LHCN-M2 (cell line): Measurements from ENCODE around the gene RASAL1. TPM values are rescaled to one million over a fixed set of nuclear protein-coding genes. Genes with fewer than 3 reads are reported as not detected.

Source experiments
- DNase-seq: peaks from one replicate; pipeline ENCODE4 v3.0.0-alpha.2; 2012; ENCODE audit warnings: low read depth
- total RNA-seq: library from RNA; depleted of rRNA; stranded (reverse); fragments of >200 nt; gene quantifications from 2 replicates; pipeline ENCODE4 v1.2.3, GENCODE V29; 2014

Gene RASAL1
- total RNA-seq, 1 experiment from 2014 or later, result not detected

GRCh38 chr12:113075137-113075683, 60.4 kb downstream of the RASAL1 start:
- DNase-seq, result no peak

- no peak for DNase-seq
Observed at GRCh38 chr12:113073586-113073985, 62.0 kb downstream of the RASAL1 start.

- DNase-seq, result peak; percentile 7
Observed at GRCh38 chr12:113072136-113072535, 63.4 kb downstream of the RASAL1 start.

- DNase-seq, result no peak
Observed at GRCh38 chr12:113071135-113072112, 64.1 kb downstream of the RASAL1 start.

GRCh38 chr12:113070117-113070906, 65.2 kb downstream of the RASAL1 start:
- no peak for DNase-seq

- DNase-seq, result no peak
Observed at GRCh38 chr12:113069751-113070116, 65.8 kb downstream of the RASAL1 start.

- no peak for DNase-seq
Observed at GRCh38 chr12:113069149-113069548, 66.4 kb downstream of the RASAL1 start.

GRCh38 chr12:113067987-113068935, 67.3 kb downstream of the RASAL1 start:
- DNase-seq, result no peak

GRCh38 chr12:113066813-113067400, 68.7 kb downstream of the RASAL1 start:
- DNase-seq, result no peak

- DNase-seq, result no peak
Observed at GRCh38 chr12:113065126-113066007, 70.2 kb downstream of the RASAL1 start.

- DNase-seq, result no peak
Observed at GRCh38 chr12:113064395-113065125, 71.0 kb downstream of the RASAL1 start.

- no peak for DNase-seq
Observed at GRCh38 chr12:113063396-113064350, 71.9 kb downstream of the RASAL1 start.

GRCh38 chr12:113062502-113063395, 72.8 kb downstream of the RASAL1 start:
- DNase-seq, result no peak

GRCh38 chr12:113061061-113061694, 74.4 kb downstream of the RASAL1 start:
- DNase-seq, result no peak

- no peak for DNase-seq
Observed at GRCh38 chr12:113060336-113060960, 75.1 kb downstream of the RASAL1 start.
